Epithelial cell of proximal tubule (primary cell): ENCODE results near the gene ACAD8. TPM values are rescaled to one million over a fixed set of nuclear protein-coding genes. Genes with fewer than 3 reads are reported as not detected.

ENCODE experiments used
- DNase-seq: peaks from one replicate; pipeline ENCODE4 v3.0.0-alpha.2; 2011; ENCODE audit warnings: low read depth
- H3K4me3 ChIP-seq: 2 replicates; pipeline ENCODE4 v1.5.1; 2011; ENCODE audit warnings: low read depth, mild to moderate bottlenecking, low read length
- CTCF ChIP-seq: conservative IDR thresholded peaks from 2 replicates; pipeline ENCODE4 v1.5.1; 2012; ENCODE audit warnings: low read depth, mild to moderate bottlenecking, low read length
- total RNA-seq: library from RNA; depleted of rRNA; stranded (reverse); fragments of >200 nt; gene quantifications from 2 replicates; pipeline ENCODE4 v1.2.3, GENCODE V29; 2015

The ACAD8 gene
- total RNA-seq, 1 donor from 2014 or later: 18.1 TPM

GRCh38 chr11:134223121-134223520, 30.2 kb upstream of the ACAD8 start:
- DNase-seq: no peak
- peak overlapping the region; percentile 64 for H3K4me3 ChIP-seq
- TF ChIP-seq CTCF: no peak

- peak within 1 kb of the TSS; percentile 64 for H3K4me3 ChIP-seq
- TF ChIP-seq CTCF: no peak
- DNase-seq: peak; percentile 61
These were observed 29.3 kb upstream of the ACAD8 start, which contains the start of the genes NCAPD3 and VPS26B for GRCh38 chr11:134223836-134224709. Gene NCAPD3 (minus strand): TSS chr11:134223967. CDS start chr11:134223926, 41 bp downstream. Gene VPS26B (plus strand): TSS chr11:134224671. CDS start chr11:134225123, 452 bp downstream.

GRCh38 chr11:134224710-134225664, 28.4 kb upstream of the ACAD8 start:
- no peak for DNase-seq
- H3K4me3 ChIP-seq: peak overlapping the region; percentile 64
- TF ChIP-seq CTCF: no peak

- DNase-seq: no peak
- no peak overlapping the region for H3K4me3 ChIP-seq
- TF ChIP-seq CTCF: no peak
These were observed 26.5 kb upstream of the ACAD8 start for GRCh38 chr11:134226806-134227325.

- H3K4me3 ChIP-seq: no peak overlapping the region
- no peak for TF ChIP-seq CTCF
- no peak for DNase-seq
These were observed 24.7 kb upstream of the ACAD8 start for GRCh38 chr11:134228625-134229024.

GRCh38 chr11:134229126-134229790, 24.1 kb upstream of the ACAD8 start:
- no peak for DNase-seq
- H3K4me3 ChIP-seq: no peak overlapping the region
- no peak for TF ChIP-seq CTCF
